HL-60 (cell line): ENCODE results near the gene GGA2.

Experiments
- DNase-seq, 2 experiments: peaks; one replicate each; pipeline ENCODE4 v3.0.0-alpha.2; 2010 to 2020; ENCODE audit warnings: low read depth in 1 of 2, low spot score in 1 of 2
- H3K27ac ChIP-seq: fragments of 250-450 bp; sonication (Bioruptor Pico); replicated peaks from 2 replicates; pipeline ENCODE4 v1.5.1; 2020; ENCODE audit warnings: mild to moderate bottlenecking, moderate library complexity
- H3K27me3 ChIP-seq: fragments of 250-450 bp; sonication (Bioruptor Pico); 2 replicates; pipeline ENCODE4 v1.5.1; 2021; ENCODE audit warnings: mild to moderate bottlenecking, moderate library complexity; ENCODE audit not compliant: insufficient read depth, poor library complexity, severe bottlenecking
- H3K4me3 ChIP-seq: replicated peaks from 2 replicates; pipeline ENCODE4 v1.5.1; 2011; ENCODE audit warnings: mild to moderate bottlenecking, control low read depth, low read length; ENCODE audit not compliant: insufficient read depth
- GABPA ChIP-seq: IDR thresholded peaks from 2 replicates; pipeline ENCODE4 v1.6.1; 2012; ENCODE audit warnings: low read depth
- POLR2AphosphoS5 ChIP-seq: IDR thresholded peaks from 2 replicates; pipeline ENCODE4 v1.6.1; 2012; ENCODE audit warnings: low read depth
- REST ChIP-seq: IDR thresholded peaks from 2 replicates; pipeline ENCODE4 v1.6.1; 2012; ENCODE audit warnings: low read depth; ENCODE audit not compliant: insufficient replicate concordance
- SPI1 ChIP-seq: IDR thresholded peaks from 2 replicates; pipeline ENCODE4 v1.6.1; 2012; ENCODE audit warnings: low read depth, mild to moderate bottlenecking, borderline replicate concordance
- TF ChIP-seq, protein P1 (sequence below): IDR thresholded peaks from one replicate; pipeline ENCODE4 v1.5.1; 2011; ENCODE audit warnings: low read length, control low read depth, inconsistent platforms; ENCODE audit not compliant: insufficient read depth

The GGA2 gene

GRCh38 chr16:23508589-23509440 lies 1.5 kb downstream of the GGA2 start:
- DNase-seq, result peak in 1 of 2 experiments; percentile 52
- no peaks in the 10 kb centered on the region for H3K27me3 ChIP-seq
- H3K4me3 ChIP-seq, result peak overlapping the region; percentile 70
- peak overlapping the region; percentile 69 for H3K27ac ChIP-seq
- TF ChIP-seq GABPA (no peak), POLR2AphosphoS5 (no peak), REST (no peak), SPI1 (no peak)
- TF ChIP-seq, protein P1, sequence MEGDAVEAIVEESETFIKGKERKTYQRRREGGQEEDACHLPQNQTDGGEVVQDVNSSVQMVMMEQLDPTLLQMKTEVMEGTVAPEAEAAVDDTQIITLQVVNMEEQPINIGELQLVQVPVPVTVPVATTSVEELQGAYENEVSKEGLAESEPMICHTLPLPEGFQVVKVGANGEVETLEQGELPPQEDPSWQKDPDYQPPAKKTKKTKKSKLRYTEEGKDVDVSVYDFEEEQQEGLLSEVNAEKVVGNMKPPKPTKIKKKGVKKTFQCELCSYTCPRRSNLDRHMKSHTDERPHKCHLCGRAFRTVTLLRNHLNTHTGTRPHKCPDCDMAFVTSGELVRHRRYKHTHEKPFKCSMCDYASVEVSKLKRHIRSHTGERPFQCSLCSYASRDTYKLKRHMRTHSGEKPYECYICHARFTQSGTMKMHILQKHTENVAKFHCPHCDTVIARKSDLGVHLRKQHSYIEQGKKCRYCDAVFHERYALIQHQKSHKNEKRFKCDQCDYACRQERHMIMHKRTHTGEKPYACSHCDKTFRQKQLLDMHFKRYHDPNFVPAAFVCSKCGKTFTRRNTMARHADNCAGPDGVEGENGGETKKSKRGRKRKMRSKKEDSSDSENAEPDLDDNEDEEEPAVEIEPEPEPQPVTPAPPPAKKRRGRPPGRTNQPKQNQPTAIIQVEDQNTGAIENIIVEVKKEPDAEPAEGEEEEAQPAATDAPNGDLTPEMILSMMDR, result no peak

DNA sequence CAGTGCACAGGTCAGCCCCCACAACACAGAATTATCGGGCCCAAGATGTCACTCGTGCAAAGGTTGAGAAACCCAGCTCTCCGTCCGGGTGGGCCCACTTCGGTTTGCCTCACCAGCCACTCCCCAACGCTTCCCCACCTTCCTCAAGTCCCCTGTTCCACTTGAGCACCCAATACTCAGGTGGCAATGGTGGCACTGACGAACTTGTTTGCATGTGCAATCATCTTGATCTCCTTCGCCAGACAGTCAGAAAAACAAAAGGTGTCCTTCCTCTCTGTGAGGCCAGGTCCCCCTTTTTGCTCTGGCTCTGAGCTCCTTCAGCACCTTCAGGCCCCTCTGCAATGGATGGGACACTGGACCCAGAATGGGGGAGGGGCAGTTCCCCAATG lies 3.7 kb downstream of the GGA2 start:
- Histone ChIP-seq H3K27ac (no peak overlapping the region), H3K4me3 (no peak overlapping the region), H3K27me3 (no peaks in the 10 kb centered on the region)
- TF ChIP-seq GABPA (no peak), SPI1 (no peak), POLR2AphosphoS5 (no peak), REST (no peak)
- TF ChIP-seq, protein P1, result no peak
- DNase-seq, result no peak

GRCh38 chr16:23505671-23506605 lies 4.4 kb downstream of the GGA2 start:
- TF ChIP-seq SPI1 (no peak), GABPA (no peak), POLR2AphosphoS5 (no peak)
- TF ChIP-seq, protein P1, result no peak
- DNase-seq, result no peak
- Histone ChIP-seq H3K27me3 (no peaks in the 10 kb centered on the region), H3K4me3 (no peak overlapping the region), H3K27ac (no peak overlapping the region)
